ENCODE measurements around the gene TMEM213. TPM values are rescaled to one million over a fixed set of nuclear protein-coding genes. Genes with fewer than 3 reads are reported as not detected.

The TMEM213 gene
- total and polyA plus RNA-seq, 2 of the 13 experiments (the other 11 are each of a cell fraction or from before 2014, with no cell fraction given), result not detected

DNA sequence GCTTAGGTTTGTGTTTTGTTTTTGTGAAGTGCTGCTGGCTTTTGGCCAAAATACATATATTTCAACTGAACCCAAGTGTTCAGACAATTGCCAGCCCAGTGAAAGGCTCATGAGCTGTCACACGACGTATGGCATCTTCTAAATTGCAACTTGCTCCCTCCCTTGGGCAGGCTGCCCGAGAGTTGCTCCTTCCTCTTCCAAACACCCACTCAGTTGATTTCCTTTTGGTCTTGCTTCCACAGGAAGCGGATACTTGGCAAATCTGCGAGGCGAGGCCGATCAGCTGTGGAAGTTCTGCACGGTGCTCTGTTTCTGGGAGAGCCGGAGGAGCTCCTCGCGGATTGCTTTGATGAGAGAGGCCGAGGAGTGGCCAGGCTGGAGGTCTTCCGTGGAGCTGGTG lies 39.8 kb downstream of the TMEM213 start:
- Histone ChIP-seq H3K9ac (ENCODE audit: insufficient read depth, low read depth, low read length) (no peak overlapping the region), H3K9me3 (ENCODE audit: low read length) (no peaks in the 10 kb centered on the region), H3K4me1 (ENCODE audit: insufficient read depth, low read length) (no peaks in the 10 kb centered on the region), H3K27ac (ENCODE audit: extremely low read length, insufficient read depth, low read length) (no peak overlapping the region), H3K36me3 (replicated peaks in 1 of 2; ENCODE audit: control insufficient read depth in 1 of 2, insufficient read depth in 2 of 2, low read length in 2 of 2) (no peaks in the 10 kb centered on the region), H3K27me3 (ENCODE audit: control insufficient read depth in 1 of 2, insufficient read depth in 2 of 2, low read length in 2 of 2) (no peaks in the 10 kb centered on the region), H2AFZ (ENCODE audit: low read length) (no peak overlapping the region), H3K4me2 (ENCODE audit: low read depth, low read length) (no peak overlapping the region), H3K79me2 (ENCODE audit: insufficient read depth, low read length) (no peaks in the 10 kb centered on the region), H3K4me3 (replicated peaks in 1 of 3; ENCODE audit: insufficient read depth in 1 of 3, low read depth in 2 of 3, low read length in 3 of 3) (no peak overlapping the region), H4K20me1 (ENCODE audit: insufficient read depth, low read length) (no peaks in the 10 kb centered on the region)
- TF ChIP-seq FOXP1 (IDR thresholded peaks at IDR 0.05) (no peak), FOXP1 (CRISPR knock-in tag; IDR thresholded peaks at IDR 0.05) (no peak), SNAPC2 (CRISPR knock-in tag; IDR thresholded peaks at IDR 0.05) (no peak), EP300 (IDR thresholded peaks at IDR 0.05; ENCODE audit: low read depth in 2 of 2, low read length in 2 of 2) (no peak), EP300 (CRISPR knock-in tag; IDR thresholded peaks at IDR 0.05; ENCODE audit: borderline replicate concordance) (no peak), HMG20A (CRISPR knock-in tag; IDR thresholded peaks at IDR 0.05; ENCODE audit: borderline replicate concordance) (no peak), MTF2 (CRISPR knock-in tag; IDR thresholded peaks at IDR 0.05; ENCODE audit: borderline replicate concordance) (no peak), RBFOX2 (IDR thresholded peaks at IDR 0.05; ENCODE audit: low read depth, low read length) (no peak), SNRNP70 (IDR thresholded peaks at IDR 0.05; ENCODE audit: low read depth, low read length) (no peak), ATAD3A (CRISPR knock-in tag; IDR thresholded peaks at IDR 0.05) (no peak), NR2F6 (IDR thresholded peaks at IDR 0.05) (no peak), NR2F6 (CRISPR knock-in tag; IDR thresholded peaks at IDR 0.05) (no peak), ERF (CRISPR knock-in tag; IDR thresholded peaks at IDR 0.05) (no peak), ZNF841 (CRISPR knock-in tag; IDR thresholded peaks at IDR 0.05; ENCODE audit: borderline replicate concordance) (no peak), NR1H2 (CRISPR knock-in tag; IDR thresholded peaks at IDR 0.05; ENCODE audit: borderline replicate concordance, low read depth) (no peak), ZNF337 (CRISPR knock-in tag; IDR thresholded peaks at IDR 0.05; ENCODE audit: borderline replicate concordance, low read depth) (no peak)
- TF ChIP-seq, protein P1, sequence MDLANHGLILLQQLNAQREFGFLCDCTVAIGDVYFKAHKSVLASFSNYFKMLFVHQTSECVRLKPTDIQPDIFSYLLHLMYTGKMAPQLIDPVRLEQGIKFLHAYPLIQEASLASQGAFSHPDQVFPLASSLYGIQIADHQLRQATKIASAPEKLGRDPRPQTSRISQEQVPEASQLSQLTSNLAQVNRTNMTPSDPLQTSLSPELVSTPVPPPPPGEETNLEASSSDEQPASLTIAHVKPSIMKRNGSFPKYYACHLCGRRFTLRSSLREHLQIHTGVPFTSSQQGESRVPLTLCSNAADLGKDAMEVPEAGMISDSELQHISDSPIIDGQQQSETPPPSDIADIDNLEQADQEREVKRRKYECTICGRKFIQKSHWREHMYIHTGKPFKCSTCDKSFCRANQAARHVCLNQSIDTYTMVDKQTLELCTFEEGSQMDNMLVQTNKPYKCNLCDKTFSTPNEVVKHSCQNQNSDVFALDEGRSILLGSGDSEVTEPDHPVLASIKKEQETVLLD (CRISPR knock-in tag; IDR thresholded peaks at IDR 0.05; ENCODE audit: low read depth), result no peak
- TF ChIP-seq, protein P2, sequence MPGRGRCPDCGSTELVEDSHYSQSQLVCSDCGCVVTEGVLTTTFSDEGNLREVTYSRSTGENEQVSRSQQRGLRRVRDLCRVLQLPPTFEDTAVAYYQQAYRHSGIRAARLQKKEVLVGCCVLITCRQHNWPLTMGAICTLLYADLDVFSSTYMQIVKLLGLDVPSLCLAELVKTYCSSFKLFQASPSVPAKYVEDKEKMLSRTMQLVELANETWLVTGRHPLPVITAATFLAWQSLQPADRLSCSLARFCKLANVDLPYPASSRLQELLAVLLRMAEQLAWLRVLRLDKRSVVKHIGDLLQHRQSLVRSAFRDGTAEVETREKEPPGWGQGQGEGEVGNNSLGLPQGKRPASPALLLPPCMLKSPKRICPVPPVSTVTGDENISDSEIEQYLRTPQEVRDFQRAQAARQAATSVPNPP (CRISPR knock-in tag; IDR thresholded peaks at IDR 0.05), result no peak
- in situ Hi-C loops (cut with HindIII; ENCODE audit: extremely low pct_ligation_motif_present, low pct_unique_long_range_greater_than_20kb), result no loop called here
- ATAC-seq (no peak), FAIRE-seq (no peak), DNase-seq (ENCODE audit: low spot score) (no peak)
- WGBS (ENCODE audit: low lambda C conversion rate), result 96% methylated on average over 8 of the region's 13 CpGs
- POLR2A ChIA-PET, result no interaction called here
- CTCF ChIA-PET (ENCODE audit: low intra/inter-chr PET ratio, low total read pairs), result no interaction called here
- no TSS peak for BruUV-seq (replicated peaks)
- intact Hi-C loops (cut with micrococcal nuclease; ENCODE audit: unreplicated experiment), result no loop called here

All from HepG2 (cell line).